ENCODE measurements around the gene LRRC70.

DNA sequence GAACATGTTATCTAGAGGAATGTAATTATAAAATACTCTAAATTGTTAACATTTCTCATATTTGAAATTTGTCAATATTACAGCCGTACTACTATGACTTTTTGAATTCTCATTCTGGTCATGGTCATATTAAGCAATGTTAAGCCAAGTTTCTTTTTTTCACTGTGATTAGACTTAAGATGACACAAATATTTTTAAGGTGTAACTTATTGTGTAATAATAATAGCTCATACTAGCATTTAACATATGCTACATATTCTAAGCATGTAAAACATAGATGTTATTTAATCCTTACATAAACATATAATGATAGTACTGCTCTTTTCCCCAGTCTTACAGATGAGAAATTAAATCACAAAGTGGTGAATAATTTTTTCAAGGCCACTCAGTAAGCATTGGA, 35.9 kb upstream of the LRRC70 start:
- no peak for TF ChIP-seq EZH2 (IDR thresholded peaks at IDR 0.05; ENCODE audit: borderline replicate concordance)
- TF ChIP-seq, protein P1, sequence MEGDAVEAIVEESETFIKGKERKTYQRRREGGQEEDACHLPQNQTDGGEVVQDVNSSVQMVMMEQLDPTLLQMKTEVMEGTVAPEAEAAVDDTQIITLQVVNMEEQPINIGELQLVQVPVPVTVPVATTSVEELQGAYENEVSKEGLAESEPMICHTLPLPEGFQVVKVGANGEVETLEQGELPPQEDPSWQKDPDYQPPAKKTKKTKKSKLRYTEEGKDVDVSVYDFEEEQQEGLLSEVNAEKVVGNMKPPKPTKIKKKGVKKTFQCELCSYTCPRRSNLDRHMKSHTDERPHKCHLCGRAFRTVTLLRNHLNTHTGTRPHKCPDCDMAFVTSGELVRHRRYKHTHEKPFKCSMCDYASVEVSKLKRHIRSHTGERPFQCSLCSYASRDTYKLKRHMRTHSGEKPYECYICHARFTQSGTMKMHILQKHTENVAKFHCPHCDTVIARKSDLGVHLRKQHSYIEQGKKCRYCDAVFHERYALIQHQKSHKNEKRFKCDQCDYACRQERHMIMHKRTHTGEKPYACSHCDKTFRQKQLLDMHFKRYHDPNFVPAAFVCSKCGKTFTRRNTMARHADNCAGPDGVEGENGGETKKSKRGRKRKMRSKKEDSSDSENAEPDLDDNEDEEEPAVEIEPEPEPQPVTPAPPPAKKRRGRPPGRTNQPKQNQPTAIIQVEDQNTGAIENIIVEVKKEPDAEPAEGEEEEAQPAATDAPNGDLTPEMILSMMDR (IDR thresholded peaks at IDR 0.05; ENCODE audit: poor library complexity) = no peak
- TF ChIP-seq EZH2phosphoT487 (IDR thresholded peaks at IDR 0.05; ENCODE audit: low read depth, severe bottlenecking, unreplicated experiment) = no peak
